ENCODE results near the gene IL5RA.

The IL5RA gene

DNA sequence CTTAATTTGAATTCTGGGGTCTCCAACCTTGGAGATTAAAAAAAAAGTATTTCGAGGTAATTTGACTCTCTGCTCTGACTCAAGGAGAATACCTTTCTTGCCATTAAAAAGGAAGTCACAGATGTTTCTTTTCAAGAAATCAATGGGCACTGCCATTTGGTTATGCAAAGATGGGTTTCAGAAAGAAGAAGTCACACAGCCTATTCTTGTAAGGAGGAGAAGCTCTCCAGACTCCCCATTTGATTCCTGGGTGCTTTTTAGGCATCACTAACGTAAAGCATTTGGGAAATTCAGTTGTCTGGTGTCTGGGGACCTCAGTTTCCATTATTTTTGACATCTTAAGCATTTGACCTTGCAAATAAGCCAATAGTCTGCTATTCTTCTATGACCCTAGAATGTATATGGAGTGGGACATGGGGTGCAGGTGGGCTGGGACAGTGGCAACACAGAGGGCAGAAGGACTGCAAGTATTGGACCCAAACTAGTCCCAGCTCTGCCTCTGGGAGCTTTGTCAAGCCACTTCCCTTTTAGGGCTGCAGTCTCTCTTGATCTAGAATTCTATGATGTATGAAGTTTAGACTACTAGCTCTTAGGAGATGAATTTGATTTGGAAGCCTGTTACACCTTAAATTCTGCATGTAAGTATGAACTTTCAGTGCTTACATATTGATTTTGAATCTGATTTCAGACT is 27.8 kb downstream of the IL5RA start:
- no peaks in the 10 kb centered on the region for H4K20me1 ChIP-seq (ENCODE audit: insufficient read depth, low read length)
- TF ChIP-seq EZH2phosphoT487 (IDR thresholded peaks at IDR 0.05; ENCODE audit: low read depth) = no peak
- TF ChIP-seq, protein P1, sequence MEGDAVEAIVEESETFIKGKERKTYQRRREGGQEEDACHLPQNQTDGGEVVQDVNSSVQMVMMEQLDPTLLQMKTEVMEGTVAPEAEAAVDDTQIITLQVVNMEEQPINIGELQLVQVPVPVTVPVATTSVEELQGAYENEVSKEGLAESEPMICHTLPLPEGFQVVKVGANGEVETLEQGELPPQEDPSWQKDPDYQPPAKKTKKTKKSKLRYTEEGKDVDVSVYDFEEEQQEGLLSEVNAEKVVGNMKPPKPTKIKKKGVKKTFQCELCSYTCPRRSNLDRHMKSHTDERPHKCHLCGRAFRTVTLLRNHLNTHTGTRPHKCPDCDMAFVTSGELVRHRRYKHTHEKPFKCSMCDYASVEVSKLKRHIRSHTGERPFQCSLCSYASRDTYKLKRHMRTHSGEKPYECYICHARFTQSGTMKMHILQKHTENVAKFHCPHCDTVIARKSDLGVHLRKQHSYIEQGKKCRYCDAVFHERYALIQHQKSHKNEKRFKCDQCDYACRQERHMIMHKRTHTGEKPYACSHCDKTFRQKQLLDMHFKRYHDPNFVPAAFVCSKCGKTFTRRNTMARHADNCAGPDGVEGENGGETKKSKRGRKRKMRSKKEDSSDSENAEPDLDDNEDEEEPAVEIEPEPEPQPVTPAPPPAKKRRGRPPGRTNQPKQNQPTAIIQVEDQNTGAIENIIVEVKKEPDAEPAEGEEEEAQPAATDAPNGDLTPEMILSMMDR (IDR thresholded peaks at IDR 0.05; ENCODE audit: low read depth, low read length) = no peak
- H3K9me3 ChIP-seq (ENCODE audit: insufficient read depth, low read length) = no peaks in the 10 kb centered on the region
- H3K4me1 ChIP-seq (ENCODE audit: low read length) = peaks cover 72% of the 10 kb centered on the region
- H3K36me3 ChIP-seq (replicated peaks; ENCODE audit: low read depth, low read length) = no peaks in the 10 kb centered on the region
- peak overlapping the region; percentile 88 for H3K27ac ChIP-seq (ENCODE audit: low read length)
- peak overlapping the region; percentile 56 for H3K9ac ChIP-seq (ENCODE audit: low read length)
- H3K4me2 ChIP-seq (ENCODE audit: low read length) = peak overlapping the region; percentile 74
- no peaks in the 10 kb centered on the region for H3K79me2 ChIP-seq (ENCODE audit: low read length)
- H3K27me3 ChIP-seq (ENCODE audit: low read depth, low read length) = no peaks in the 10 kb centered on the region; the same call in 1 of the 2 replicates
- H2AFZ ChIP-seq (ENCODE audit: low read depth, low read length) = no peak overlapping the region
- H3K4me3 ChIP-seq (ENCODE audit: low read length) = peak overlapping the region; percentile 58

DNA sequence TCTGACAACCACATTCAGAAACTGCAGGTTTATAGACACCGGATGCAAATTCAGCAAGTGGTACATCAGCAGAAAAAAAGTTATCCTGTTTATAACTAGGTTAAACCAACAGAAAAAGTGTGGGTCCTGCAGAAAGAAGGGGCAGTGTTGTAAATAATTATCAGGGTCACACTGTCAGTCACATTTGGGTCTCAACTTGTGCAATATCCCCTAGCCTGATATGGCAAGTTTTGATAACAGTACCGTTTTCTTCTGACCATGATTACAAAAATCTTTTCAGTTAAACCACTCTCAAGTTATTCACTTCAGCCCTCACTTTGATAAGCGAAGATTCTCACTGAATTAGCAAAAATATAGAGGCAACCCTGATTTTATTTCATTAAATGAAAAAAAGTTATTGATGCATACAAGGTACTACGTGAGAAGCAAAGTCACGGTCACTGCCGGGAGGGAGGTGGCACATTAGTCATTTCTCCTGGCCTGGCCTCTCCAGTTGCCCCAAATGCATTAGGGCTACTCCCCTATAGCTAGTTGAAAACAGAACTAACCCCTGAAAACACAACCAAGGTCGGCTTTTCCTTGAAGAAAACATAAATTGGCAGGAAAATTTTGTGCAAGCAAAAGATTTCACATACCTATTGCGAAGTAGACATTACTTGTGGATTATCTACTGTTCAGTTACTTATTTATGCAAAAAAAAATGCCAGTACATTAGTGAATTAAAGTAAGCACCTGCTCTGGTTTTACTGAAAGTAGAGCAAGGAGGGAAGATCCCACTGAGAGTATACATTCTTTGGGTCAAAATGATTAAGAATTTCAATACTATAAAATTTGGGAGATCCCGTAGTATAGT is 28.6 kb downstream of the IL5RA start:
- Histone ChIP-seq H3K36me3 (replicated peaks; ENCODE audit: low read depth, low read length) (no peaks in the 10 kb centered on the region), H3K4me1 (ENCODE audit: low read length) (peaks cover 64% of the 10 kb centered on the region), H4K20me1 (ENCODE audit: insufficient read depth, low read length) (no peaks in the 10 kb centered on the region), H3K4me2 (ENCODE audit: low read length) (peak overlapping the region; percentile 74), H3K79me2 (ENCODE audit: low read length) (no peaks in the 10 kb centered on the region), H3K9me3 (ENCODE audit: insufficient read depth, low read length) (no peaks in the 10 kb centered on the region), H3K27me3 (ENCODE audit: low read depth, low read length) (no peaks in the 10 kb centered on the region; the same call in 1 of the 2 replicates), H3K4me3 (ENCODE audit: low read length) (peak overlapping the region; percentile 58), H3K27ac (ENCODE audit: low read length) (peak overlapping the region; percentile 88), H3K9ac (ENCODE audit: low read length) (peak overlapping the region; percentile 55), H2AFZ (ENCODE audit: low read depth, low read length) (peak overlapping the region; percentile 2; the same call in 1 of the 2 replicates)
- TF ChIP-seq, protein P1 (IDR thresholded peaks at IDR 0.05; ENCODE audit: low read depth, low read length) = no peak
- TF ChIP-seq EZH2phosphoT487 (IDR thresholded peaks at IDR 0.05; ENCODE audit: low read depth) = no peak

DNA sequence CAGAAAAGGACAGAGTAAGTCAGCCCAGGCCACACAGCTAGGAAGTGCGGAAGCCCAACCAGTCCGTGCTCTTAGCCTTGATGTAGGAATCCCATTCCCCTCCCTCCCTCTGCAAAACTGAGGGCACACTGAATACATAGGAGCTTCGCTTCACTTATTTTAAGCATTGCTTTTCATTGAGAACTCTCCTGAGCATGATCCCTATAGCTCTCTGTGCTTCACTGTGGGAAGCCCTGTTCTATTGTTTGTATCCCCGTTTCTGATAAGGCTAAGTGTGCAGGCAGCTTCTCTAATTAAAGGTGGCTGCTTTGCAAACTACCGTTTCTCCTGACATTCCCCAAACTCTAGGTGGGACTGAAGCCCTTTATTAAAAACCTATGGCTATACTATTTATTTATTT is 29.9 kb downstream of the IL5RA start:
- Histone ChIP-seq H4K20me1 (ENCODE audit: insufficient read depth, low read length) (no peaks in the 10 kb centered on the region), H2AFZ (ENCODE audit: low read depth, low read length) (no peak overlapping the region), H3K27ac (ENCODE audit: low read length) (no peak overlapping the region), H3K4me1 (ENCODE audit: low read length) (peaks cover 53% of the 10 kb centered on the region), H3K9me3 (ENCODE audit: insufficient read depth, low read length) (no peaks in the 10 kb centered on the region), H3K9ac (ENCODE audit: low read length) (peak overlapping the region; percentile 55; the same call in 1 of the 2 replicates), H3K27me3 (ENCODE audit: low read depth, low read length) (no peaks in the 10 kb centered on the region; the same call in 1 of the 2 replicates), H3K4me3 (ENCODE audit: low read length) (no peak overlapping the region), H3K36me3 (replicated peaks; ENCODE audit: low read depth, low read length) (no peaks in the 10 kb centered on the region), H3K79me2 (ENCODE audit: low read length) (no peaks in the 10 kb centered on the region), H3K4me2 (ENCODE audit: low read length) (no peak overlapping the region)
- no peak for TF ChIP-seq EZH2phosphoT487 (IDR thresholded peaks at IDR 0.05; ENCODE audit: low read depth)
- TF ChIP-seq, protein P1 (IDR thresholded peaks at IDR 0.05; ENCODE audit: low read depth, low read length) = no peak

Measured in OCI-LY3 (cell line).